Eye (tissue), 1 donor: ENCODE data around the gene SLC39A11.

Experiments
- DNase-seq: peaks from one replicate; pipeline ENCODE4 v3.0.0-alpha.2; 2015

SLC39A11 gene

DNA sequence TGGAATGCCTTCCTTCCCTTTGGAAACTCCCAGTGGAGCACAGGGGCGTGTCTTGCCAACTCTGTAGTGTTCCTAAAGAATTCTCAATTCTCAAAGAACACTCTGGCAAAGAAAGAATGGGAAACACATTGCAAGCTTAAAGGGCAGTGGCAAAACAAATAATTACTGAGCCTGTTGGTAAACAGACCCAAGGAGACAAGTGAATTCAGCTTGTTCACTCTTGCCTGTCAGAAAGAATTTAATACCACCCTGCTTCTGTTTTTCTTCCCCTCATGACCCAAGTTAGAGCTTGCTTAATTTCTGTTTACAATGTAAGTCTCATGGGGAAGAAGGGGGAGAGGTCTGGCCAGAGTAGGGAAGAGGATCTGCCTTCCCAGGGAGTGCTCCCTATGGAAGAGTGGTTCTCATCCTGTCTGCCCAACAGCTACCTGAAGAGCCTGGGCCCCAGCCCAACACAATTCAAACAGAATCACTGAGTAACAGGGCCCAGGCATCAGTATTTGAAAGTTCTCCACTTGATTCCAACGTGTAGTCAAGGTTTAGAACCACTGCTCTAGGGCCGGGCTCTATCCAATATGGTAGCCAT, 386.0 kb downstream of the SLC39A11 start:
- no peak for DNase-seq

DNA sequence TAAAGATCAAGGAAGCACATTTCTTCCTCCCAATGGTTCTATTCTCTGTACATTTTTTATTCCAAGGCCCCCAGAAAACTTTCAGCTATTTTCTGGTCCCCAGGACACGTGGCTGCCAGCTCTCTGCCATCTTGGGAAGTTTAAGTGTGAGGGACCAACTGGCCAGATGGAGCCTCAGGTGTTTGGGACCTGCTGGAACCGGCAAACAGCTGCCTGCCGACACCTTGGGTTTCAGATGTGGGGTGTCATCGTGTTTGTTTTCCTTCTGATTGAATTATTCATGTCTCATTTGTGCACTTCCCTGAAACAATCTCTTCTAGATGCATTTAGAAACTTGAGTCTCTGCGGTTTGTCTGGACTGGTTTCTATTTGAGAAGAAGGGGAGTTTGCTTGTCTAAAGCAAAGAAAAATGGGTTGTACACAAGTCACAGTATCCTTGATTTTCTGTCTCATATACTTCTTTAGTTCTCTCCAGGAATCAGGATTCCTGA, 386.5 kb downstream of the SLC39A11 start:
- DNase-seq: no peak

DNA sequence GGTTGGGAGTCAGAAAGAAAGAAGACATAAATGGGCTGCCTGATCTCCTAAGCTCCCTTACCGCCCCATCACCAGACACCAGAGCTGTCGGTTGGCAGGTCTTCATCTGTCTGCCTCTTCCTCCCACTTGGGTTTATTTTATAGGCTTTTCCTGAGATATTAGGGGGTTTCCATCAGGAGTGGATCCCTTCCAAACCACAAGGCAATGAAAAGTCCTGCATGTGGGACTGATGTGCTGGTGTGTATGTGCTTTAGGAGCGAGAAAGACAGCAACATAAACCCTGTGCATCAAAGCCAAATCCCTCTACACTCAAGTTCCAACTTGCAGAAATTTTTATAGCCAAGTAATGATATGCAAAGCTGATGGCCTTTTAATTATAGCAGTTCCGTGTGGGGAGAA, 389.5 kb downstream of the SLC39A11 start:
- no peak for DNase-seq

DNA sequence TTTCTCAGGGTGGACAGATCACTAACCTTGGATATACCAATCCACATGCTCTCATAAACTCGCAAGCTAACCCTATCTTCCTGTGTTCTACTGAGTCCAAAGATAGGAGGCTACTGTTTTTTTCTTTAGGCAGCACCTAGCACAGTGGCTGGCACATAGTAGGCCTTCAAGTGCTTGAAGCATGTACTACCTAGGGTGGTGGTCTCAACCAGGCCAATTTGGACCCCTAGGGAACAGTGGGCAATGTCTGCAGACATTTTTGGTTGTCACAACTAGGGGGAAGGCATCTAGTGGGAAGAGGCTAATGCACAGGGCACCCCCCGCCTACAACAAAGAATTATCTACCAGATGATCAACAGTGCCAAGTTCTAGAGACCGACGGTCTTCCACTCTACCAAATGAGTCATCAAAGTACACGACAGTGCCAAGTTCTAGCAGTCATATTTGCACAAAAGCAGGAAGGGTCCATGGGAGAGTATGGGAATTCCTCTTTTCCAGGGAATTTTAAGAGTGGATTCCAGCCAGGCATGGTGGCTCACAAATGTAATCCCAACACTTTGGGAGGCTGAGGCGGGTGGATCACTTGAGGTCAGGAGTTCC, 390.3 kb downstream of the SLC39A11 start:
- no peak for DNase-seq

DNA sequence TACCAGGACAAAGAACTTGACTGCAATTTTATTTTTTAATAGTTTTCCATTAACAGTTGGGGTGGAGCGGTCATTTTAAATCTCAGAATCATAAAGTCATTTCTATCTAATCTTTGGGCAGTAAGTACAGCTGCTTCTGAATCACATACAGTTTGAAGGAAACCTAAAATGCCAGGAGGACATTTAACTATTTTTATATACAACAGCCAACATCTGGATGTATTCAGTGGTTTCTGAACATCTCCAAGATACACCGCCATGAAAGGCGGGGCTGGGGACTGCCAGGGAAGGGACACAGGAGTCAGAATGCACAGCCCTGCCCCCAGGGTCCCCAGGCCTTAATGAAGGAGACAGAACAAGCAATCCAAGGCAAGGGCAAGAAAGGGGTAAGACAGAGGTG, 392.3 kb downstream of the SLC39A11 start:
- no peak for DNase-seq

DNA sequence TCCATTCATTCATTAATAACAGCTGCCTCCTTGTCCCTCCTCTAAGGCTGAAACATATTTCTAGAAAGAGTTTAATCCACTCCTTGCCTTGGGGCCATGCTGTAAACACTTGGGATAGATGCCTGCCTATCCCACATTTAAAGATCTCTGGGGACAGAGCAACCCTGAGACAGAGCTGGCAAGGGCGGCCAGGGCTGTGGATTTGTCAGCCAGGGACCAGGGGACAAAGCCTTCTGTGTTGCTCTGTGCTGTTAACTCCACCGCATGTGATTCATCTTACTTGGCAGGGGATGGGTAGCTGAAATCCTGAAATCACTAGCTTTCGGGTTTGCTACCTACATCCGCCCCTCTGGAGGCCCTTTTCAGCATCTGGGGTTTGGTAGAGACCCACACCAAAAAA, 392.9 kb downstream of the SLC39A11 start:
- DNase-seq: no peak

DNA sequence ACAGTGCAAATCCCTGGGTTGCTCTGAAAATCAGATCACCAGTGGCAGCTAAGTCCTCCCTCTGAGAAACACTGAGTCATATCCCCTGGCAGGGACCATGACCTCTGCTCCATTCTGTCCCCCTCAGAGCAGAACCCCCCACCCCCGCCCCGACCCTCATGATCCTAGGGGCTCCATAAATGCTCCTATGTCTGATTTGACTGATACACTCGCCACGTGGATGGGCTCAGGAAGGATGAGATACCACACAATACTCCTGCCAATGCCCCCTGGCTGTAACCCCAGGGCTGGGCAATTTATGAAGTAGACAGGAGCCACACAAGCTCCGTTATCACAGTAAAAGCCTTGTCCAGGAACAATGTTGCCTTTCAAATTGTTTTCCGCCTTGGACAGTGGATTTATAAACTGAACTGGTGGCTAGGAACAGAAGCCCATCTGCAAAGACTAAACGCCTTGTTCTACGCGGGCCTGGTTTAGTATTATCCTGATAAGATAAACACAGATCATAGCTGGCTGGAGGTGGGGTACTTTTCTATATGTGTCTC, 394.8 kb downstream of the SLC39A11 start:
- no peak for DNase-seq

DNA sequence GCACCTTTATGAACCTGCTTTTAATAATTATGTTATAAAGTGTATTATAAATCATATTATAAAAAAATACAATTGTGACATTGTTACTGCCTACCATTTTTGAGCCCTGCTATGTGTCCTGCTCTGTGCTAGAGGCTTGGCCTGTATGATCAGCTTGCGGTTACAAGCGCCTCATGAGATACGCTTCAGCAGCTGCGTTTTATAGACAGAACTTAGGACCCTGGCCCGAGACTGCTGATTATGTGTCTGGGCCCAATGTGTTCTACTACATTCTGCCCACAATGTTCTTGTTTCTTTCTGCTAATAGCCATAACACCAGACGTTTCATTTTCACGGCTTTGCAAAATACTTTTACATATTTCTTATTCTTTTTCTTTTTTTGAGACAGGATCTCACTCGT, 395.8 kb downstream of the SLC39A11 start:
- no peak for DNase-seq

DNA sequence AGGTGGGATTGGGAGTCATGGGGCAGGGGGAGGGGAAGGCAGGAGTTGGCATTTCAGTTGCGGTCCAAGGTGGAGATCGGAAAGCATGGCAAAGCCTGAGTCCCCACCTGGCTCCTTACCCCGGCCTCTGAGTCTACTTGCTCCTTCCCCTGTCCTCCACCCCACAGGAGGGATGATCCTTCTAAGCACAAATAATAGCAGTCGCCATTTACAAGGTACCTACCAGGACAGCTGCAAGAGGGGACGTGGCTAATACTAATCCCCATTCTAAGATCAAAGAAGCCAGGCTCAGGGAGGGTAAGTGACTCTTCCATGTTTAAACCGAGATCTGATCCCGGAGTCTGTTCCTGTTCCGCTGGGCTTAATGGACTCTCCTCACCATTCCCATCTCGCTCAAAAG, 396.3 kb downstream of the SLC39A11 start:
- DNase-seq: no peak

DNA sequence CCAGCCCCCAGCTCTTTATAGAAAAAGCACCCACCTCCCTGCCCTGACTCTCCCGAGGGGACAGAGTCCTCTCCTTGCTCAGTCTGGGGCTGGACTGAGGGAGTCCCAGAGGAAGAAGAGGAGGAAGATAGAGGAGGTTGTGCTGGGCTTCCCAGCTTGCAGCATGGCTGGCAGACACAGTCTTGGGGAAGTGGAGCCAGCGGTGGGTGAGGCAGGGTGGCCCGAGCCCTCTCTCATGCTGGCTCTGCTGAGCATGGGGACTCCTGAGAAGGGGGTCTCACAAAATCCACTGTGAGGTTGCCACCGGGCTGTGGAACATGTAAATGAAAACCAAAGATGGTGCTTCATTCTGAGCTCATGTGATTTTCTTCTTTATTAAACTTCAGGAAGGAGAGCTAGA, 398.5 kb downstream of the SLC39A11 start:
- no peak for DNase-seq

DNA sequence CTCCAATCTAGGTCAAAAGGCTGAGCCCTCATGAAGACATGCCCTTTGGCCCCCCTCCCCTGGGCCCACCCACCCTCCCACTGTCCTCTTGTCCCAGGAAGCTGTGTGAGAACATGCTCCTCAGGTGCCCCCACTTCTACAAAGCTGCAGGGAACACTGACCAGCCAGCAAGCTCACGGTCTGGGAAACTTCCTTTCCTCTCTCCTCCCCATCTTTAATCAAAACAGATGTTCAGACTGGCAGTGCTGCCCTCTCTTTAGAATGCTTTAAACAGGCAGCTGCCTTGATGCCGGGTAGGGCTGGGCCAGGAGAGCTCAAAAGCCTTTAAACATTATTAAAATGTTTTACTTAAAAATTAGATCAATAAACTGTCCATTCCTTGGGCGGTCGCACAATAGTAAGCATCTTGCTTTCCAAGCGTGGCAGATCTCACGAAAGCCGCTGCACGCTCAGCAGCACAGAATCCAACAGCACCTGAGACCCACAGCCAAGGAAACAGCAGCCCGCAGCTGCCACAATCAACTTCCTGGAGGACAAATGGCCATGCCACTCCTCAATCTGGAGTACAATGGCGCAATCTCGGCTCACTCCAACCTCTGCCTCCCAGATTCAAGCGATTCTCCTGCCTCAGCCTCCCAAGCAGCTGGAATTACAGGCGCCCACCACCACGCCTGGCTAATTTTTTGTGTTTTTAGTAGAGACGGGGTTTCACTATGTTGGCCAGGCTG, 399.2 kb downstream of the SLC39A11 start:
- DNase-seq: no peak

DNA sequence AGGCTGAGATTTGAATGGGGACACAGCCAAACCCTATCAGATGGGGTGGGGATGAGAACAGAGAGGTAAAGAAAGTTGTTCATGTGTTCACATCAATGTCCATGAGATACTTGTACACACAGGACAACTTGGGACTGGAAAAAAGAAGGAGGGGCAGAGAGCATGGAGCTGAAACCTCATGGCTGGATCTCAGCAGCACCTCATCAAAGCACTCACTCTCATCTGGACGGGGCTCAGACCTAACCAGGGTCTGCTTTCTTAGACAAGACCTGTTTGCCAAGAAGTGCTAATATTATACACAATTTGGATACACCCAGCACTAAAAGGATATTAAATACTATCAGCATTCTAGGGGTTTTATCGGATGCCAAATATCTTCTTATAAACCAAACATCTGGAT, 399.8 kb downstream of the SLC39A11 start:
- no peak for DNase-seq

DNA sequence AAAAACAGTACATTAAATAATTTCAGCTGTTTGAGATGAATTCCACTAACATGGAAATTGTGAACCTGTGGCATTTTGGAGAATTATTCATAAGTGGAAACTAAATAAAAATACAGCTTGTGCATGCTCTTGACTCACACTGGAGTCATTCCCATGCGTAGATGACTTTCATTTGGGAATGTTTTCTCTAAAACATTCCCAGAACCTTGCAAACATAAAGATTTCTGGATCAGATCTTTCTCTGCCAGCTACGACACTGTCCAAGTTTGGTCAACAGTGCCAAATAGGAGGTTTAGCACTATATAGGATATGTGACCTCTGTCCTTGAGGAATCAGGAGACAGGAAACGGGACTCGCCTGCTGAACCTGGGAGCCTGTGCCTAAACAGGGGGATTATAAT, 400.9 kb downstream of the SLC39A11 start:
- no peak for DNase-seq

DNA sequence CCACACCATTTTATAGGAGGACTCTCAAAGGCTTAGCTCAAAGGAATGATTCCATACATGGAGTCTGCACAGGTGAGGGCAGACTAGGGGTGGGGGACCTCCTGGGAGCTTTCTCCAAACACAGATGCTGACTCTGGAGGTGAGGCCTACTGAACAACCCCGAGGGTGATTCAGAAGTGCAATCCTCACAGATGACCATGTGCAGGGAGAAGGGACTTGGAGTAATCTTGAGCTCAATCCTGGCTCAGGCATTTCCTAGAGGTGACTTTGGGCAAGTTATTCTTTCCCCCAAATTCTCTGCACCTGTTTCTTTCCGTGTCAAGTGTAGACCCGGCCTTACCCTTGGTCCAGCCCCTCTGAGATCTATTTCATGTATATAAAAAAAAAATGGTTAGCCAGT, 401.5 kb downstream of the SLC39A11 start:
- DNase-seq: no peak

DNA sequence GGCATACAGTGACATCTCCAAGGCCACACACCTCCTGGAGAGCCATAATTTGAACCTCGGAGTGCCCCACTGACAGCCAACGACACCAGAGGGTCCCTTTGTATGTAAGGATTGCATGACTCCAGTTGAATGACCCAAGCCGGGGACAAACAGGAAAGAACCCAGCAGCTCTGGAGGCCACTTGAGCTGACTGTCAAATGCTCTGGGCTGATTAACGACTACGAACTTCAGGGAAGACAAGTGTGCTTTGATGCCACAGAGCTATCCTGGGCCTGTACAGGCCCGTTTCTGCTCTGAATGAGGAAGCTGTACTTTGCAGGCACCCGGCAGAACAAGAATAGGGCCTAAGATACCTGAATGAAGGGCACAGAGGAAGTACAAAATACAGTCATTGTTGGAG, 404.6 kb downstream of the SLC39A11 start:
- DNase-seq: no peak

DNA sequence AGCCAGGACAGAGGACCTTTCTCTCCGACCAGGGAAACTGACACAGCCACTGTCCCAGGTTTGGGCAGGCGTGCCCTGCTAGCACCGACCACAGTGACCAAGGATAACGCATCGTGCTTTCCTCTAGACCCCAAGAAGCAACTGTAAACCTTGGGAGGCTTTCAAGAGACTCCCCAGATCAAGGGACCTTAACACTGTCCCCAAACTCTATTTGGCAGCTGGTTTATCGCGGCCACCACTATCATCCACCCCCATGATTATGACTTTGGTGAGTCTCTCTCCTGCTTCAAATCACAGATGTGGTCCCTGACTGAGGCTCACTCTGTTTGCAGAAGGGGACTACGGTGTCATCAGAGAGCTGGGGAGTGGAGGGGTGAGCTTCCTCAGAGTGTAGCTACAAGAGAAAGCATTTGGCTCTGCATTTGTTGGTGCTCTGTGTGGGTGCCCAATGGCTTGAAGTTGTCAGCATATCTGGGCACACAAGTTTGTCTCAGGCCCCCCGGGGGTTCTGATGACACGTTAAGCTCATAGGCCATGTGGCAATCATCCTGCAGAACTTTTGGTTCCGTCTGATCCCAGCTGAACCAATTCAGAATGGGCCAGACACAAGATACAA, 408.0 kb downstream of the SLC39A11 start:
- DNase-seq: no peak

DNA sequence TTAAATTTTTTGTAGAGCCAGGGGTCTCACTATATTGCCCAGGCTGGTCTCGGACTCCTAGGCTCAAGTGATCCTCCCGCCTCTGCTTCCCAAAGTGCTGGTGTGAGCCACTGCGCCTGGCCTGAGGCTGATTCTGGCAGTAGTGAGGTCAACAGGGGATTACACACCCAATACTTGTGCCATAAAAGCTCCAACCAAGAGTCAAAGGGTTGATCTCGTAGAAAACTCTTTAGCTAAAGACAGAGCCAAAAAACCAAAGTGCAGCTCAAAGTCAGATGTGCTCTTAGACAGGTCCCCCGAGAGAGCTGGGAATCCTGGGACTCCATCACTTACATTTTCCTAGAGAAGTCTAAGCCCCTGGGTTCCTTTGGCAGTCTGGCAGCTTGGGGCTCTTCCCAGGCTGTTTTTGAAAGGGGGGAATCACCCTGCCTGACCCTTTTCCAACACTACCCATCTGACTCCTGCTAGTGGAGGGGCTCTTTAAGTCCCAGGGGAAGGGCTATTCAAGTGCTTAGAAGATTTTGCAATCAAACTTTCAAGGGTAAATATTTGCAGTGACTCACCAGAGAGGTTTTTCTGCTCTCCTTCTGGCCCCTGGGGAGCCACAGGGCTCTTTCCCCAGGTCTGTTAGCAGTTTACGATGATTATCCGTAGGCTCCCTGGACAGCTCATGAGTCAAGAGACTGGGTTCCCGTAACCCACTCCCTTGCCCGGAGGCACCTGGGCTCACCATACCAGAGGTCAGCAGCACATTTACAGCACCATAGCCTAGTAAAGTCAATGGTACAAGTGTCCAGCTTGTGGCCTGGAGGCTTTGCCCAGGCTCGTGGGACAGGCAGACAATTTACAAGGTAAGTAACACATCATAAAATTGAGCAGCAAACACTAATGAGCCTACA, 408.7 kb downstream of the SLC39A11 start:
- DNase-seq: no peak

DNA sequence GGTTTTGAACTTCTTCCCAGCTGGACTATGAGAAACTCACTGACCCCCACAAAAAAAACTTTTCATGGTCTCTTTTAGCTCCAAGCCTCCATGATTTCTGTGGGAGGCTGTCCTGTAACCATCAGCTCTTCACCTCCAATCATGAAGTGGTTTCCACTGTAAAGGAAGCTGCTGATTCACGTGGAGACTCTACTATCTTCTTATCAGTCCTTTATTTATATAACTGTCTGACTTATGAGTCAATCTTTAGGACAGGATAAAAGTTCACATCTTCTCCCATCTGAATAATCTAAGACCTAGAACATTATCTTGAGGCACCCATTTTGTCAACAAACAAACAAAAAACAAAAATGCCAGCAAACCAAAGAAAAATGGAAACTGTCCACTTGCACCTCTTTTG, 409.9 kb downstream of the SLC39A11 start:
- DNase-seq: no peak

DNA sequence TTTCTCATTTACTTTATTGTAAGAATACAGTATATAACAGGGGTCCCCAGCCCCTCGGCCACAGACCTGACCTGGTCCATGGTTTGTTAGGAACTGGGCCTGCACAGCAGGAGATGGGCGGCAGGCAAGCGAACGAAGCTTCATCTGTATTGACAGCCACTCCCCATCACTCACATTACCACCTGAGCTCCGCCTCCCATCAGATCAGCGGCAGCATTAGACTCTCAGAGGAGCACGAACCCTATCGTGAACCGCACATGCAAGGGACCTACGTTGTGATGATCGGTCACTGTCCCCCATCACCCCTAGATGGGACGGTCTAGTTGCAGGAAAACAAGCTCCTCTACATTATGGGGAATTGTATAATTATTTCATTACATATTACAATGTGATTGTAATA, 410.6 kb downstream of the SLC39A11 start:
- no peak for DNase-seq

DNA sequence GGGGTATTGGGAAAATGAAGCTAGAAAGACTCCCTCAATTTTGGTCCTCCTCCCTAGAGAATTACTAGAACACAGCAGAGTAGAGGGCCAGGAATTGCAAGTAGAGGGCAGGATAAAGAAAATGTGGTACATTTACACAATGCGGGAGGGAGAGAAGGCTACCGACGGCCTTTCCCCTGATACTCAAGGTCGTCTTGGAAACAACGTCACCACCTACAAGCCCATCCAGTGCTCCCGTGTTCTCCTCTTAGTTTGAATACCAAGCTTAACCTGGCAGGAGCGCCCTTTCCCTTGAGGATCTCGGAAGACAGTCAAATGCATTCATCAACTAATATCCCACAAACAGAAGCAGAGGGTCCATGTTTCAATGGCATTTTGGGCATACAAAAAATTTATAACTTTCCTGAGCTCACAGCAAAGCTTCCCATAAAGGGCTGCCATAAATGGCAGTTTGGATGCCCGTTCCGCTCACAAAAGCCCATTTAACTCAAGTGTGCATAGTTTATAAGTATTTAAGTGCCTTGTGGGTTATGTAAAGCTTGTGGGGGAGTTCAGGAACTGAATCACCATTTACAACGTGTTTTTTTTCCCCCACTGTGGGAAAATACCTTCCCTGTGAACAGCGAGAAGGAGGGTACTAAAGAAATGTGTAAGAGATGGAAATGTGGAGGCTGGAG, 414.6 kb downstream of the SLC39A11 start:
- DNase-seq: no peak

DNA sequence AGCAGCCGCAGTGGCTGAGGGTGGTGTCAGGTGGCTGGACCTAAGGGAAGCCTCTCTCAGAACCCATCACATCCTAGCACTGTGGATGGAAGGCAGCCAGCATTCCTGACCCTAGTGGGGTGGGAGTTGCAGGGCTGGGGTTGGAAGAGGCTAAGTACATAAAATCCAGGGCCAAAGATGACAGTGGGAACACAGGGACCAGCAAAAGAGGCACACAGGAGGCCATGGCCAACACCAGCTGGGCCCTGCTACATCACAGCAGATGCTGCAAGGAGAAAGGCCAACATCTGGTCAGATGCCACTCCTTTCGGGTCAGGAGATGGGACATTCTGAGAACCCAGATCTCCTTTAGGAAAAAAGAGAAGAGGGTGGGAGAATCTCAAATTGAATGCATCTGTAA, 415.4 kb downstream of the SLC39A11 start:
- no peak for DNase-seq

DNA sequence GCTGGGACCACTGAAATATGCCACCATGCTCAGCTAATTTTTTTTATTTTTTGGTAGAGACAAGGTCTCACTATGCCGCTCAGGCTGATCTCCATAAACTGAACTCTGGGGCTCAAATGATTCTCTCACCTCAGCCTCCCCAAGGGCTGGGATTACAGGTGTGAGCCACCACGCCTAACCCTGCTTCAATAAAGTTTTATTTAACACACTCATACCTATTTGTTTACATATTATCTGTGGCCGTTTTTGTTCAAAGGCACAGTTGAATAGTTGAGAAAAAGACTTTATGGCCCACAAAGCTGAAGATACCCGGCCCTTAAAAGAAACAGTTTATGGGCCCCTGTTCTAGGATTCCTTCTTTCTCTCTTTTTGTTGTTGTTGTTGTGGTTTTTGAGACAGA, 419.8 kb downstream of the SLC39A11 start:
- no peak for DNase-seq
